A673 (cell line): ENCODE results near the gene EMC1. TPM values are rescaled to one million over a fixed set of nuclear protein-coding genes. Genes with fewer than 3 reads are reported as not detected.

Experiments used
- BruUV-seq: library from RNA; stranded (reverse); fragments of 400-500 nt; replicated peaks from 2 replicates; lab custom pipeline; 2021; lab: Mats Ljungman, UMichigan
- CTCF ChIA-PET: fragments of 300-600 bp; sonication (Branson Sonifier 250); formaldehyde crosslinking; loops from one replicate; lab custom pipeline; 2022; ENCODE audit warnings: antibody characterized with exemption; lab: Charles Lee
- POLR2A ChIA-PET: fragments of 300-600 bp; sonication (Branson Sonifier 250); formaldehyde crosslinking; loops from one replicate; lab custom pipeline; 2022; ENCODE audit warnings: antibody characterized with exemption; ENCODE audit not compliant: low non-redundant PET; lab: Charles Lee
- DNase-seq: peaks from one replicate; pipeline ENCODE4 v3.0.0-alpha.2; 2015; ENCODE audit warnings: low spot score
- H3K27ac ChIP-seq: fragments of 200-600 bp; sonication (generic); 2 replicates; pipeline ENCODE4 v1.5.1; 2016; ENCODE audit warnings: mixed run types, low read depth, mild to moderate bottlenecking, mixed read lengths, antibody characterized with exemption, low read length; ENCODE audit not compliant: poor library complexity, severe bottlenecking
- H3K27me3 ChIP-seq: fragments of 200-600 bp; sonication (generic); replicated peaks from 2 replicates; pipeline ENCODE4 v1.6.1; 2017; ENCODE audit warnings: mixed run types, low read depth, mild to moderate bottlenecking, mixed read lengths, antibody characterized with exemption, low read length; ENCODE audit not compliant: insufficient read depth, poor library complexity
- H3K36me3 ChIP-seq: fragments of 200-600 bp; sonication (generic); 2 replicates; pipeline ENCODE4 v1.6.1; 2016; ENCODE audit warnings: mixed run types, mild to moderate bottlenecking, mixed read lengths, antibody characterized with exemption, low read length; ENCODE audit not compliant: insufficient read depth, poor library complexity, severe bottlenecking
- H3K4me1 ChIP-seq: fragments of 200-600 bp; sonication (generic); 2 replicates; pipeline ENCODE4 v1.6.1; 2017; ENCODE audit warnings: mixed run types, mild to moderate bottlenecking, mixed read lengths, antibody characterized with exemption, low read length; ENCODE audit not compliant: insufficient read depth, poor library complexity, severe bottlenecking
- H3K4me3 ChIP-seq: fragments of 200-600 bp; sonication (generic); 2 replicates; pipeline ENCODE4 v1.5.1; 2016; ENCODE audit warnings: low read depth, mixed run types, mild to moderate bottlenecking, mixed read lengths, low read length; ENCODE audit not compliant: poor library complexity, severe bottlenecking
- H3K9me3 ChIP-seq: fragments of 200-600 bp; sonication (generic); 2 replicates; pipeline ENCODE4 v1.6.1; 2016; ENCODE audit warnings: mixed run types, low read depth, mild to moderate bottlenecking, mixed read lengths, antibody characterized with exemption, low read length; ENCODE audit not compliant: poor library complexity, severe bottlenecking
- EZH2 ChIP-seq: fragments of 200-600 bp; sonication (generic); IDR thresholded peaks from 2 replicates; pipeline ENCODE4 v1.6.1; 2017; ENCODE audit warnings: borderline replicate concordance, low read depth, mild to moderate bottlenecking, mixed read lengths, antibody characterized with exemption, low read length; ENCODE audit not compliant: poor library complexity, severe bottlenecking
- intact Hi-C: fragments of 100-400 bp; cut with micrococcal nuclease; formaldehyde crosslinking; loops from one replicate; pipeline ENCODE4 v1.10.0; 2022; ENCODE audit not compliant: unreplicated experiment
- total RNA-seq: library from RNA; stranded (reverse); gene quantifications from 2 replicates; pipeline ENCODE4 v1.2.3, GENCODE V29; 2021
- TF ChIP-seq, protein P1 (sequence below): fragments of 300-800, 200-600 bp; sonication (generic); conservative IDR thresholded peaks from 2 replicates; pipeline ENCODE4 v1.5.1; 2017; ENCODE audit warnings: low read depth, mild to moderate bottlenecking, antibody characterized with exemption, low read length, moderate library complexity, mixed read lengths

Gene EMC1
- total RNA-seq, 1 experiment from 2014 or later = 84.3 TPM

DNA sequence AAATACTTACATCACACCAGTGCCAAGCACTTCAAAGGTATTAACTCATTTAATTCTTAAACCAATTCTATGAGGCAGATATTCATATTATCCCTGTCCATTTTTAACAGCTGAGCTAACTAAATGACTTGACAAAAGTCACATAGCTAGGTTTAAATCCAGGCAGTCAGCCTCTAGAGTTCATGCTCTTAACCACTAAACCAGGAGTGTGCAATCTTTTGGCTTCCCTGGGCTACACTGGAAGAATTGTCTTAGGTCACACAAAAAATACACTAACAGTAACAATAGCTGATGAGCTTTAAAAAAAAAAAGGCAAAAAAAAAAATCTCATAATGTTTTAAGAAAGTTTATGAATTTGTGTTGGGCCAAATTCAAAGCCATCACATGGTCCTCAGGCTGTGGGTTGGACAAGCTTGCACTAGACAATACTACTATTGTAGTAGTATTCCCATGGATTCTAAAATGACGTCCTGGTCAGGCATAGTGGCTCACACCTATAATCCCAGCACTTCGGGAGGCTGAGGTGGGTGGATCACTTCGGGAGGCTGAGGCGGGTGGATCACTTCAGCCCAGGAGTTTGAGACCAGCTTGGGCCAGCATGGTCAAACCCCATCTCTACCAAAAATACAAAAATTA, 51.2 kb downstream of the EMC1 start:
- CTCF ChIA-PET = interaction anchor here (0.6 to 0.7 kb wide), 3 partner anchors 9 to 458 kb away, joined by 3 read pairs; no protein-coding TSS in a partner anchor
- no peak overlapping the region for H3K27ac ChIP-seq
- H3K4me1 ChIP-seq = peaks cover 8% of the 10 kb centered on the region
- DNase-seq = no peak
- no peaks in the 10 kb centered on the region for H3K9me3 ChIP-seq
- no TSS peak for BruUV-seq
- H3K4me3 ChIP-seq = no peak overlapping the region
- no peak for TF ChIP-seq EZH2
- TF ChIP-seq, protein P1, sequence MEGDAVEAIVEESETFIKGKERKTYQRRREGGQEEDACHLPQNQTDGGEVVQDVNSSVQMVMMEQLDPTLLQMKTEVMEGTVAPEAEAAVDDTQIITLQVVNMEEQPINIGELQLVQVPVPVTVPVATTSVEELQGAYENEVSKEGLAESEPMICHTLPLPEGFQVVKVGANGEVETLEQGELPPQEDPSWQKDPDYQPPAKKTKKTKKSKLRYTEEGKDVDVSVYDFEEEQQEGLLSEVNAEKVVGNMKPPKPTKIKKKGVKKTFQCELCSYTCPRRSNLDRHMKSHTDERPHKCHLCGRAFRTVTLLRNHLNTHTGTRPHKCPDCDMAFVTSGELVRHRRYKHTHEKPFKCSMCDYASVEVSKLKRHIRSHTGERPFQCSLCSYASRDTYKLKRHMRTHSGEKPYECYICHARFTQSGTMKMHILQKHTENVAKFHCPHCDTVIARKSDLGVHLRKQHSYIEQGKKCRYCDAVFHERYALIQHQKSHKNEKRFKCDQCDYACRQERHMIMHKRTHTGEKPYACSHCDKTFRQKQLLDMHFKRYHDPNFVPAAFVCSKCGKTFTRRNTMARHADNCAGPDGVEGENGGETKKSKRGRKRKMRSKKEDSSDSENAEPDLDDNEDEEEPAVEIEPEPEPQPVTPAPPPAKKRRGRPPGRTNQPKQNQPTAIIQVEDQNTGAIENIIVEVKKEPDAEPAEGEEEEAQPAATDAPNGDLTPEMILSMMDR = no peak
- POLR2A ChIA-PET = no interaction called here
- peaks cover 57% of the 10 kb centered on the region for H3K36me3 ChIP-seq
- H3K27me3 ChIP-seq = no peaks in the 10 kb centered on the region
- intact Hi-C loops = loop anchor here (5.0 kb wide), 1 partner anchor 452 kb away; no protein-coding TSS in a partner anchor

DNA sequence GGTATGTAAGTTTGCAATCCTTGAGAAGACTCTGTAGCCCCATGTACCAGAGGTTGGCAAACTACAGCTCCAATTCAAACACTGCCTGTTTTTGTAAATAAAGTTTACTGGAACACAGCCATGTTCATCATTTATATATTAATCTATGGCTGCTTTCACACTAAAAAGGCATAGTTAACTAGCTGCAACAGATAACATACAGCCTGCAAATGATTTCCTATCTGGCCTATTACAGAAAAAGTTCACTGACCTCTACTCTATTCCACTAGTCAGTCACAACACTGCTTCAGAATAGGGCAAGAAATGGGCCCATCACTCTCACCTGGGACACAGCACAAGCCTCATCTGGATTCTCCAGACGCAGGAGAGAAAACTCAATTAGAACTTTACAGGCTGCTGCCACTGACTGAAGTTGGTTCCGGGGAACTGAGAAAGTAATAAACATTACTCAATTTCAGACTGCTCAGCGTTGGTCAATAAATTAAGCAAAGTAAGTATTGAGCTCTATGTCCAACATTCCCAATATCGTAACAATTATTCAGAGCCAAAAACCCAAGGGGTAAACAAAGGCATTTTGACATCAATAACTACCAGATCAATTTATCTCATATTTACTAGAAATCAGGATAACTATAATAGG, 51.9 kb downstream of the EMC1 start:
- peaks cover 57% of the 10 kb centered on the region for H3K36me3 ChIP-seq
- intact Hi-C loops = loop anchor here (5.0 kb wide), 1 partner anchor 453 kb away; no protein-coding TSS in a partner anchor
- H3K4me1 ChIP-seq = peaks cover 1% of the 10 kb centered on the region
- H3K9me3 ChIP-seq = no peaks in the 10 kb centered on the region
- ChIA-PET POLR2A (no interaction called here), CTCF (interaction anchor here (0.6 to 0.7 kb wide), 3 partner anchors 9 to 459 kb away, joined by 3 read pairs; no protein-coding TSS in a partner anchor)
- H3K4me3 ChIP-seq = no peak overlapping the region
- H3K27ac ChIP-seq = no peak overlapping the region
- TF ChIP-seq, protein P1 = no peak
- TF ChIP-seq EZH2 = no peak
- DNase-seq = no peak
- H3K27me3 ChIP-seq = no peaks in the 10 kb centered on the region
- no TSS peak for BruUV-seq

- BruUV-seq = no TSS peak
- intact Hi-C loops = loop anchor here (5.0 kb wide), 1 partner anchor 453 kb away; no protein-coding TSS in a partner anchor
- DNase-seq = no peak
- CTCF ChIA-PET = no interaction called here
- no peaks in the 10 kb centered on the region for H3K27me3 ChIP-seq
- POLR2A ChIA-PET = no interaction called here
- H3K9me3 ChIP-seq = no peaks in the 10 kb centered on the region
- H3K36me3 ChIP-seq = peaks cover 63% of the 10 kb centered on the region
- no peaks in the 10 kb centered on the region for H3K4me1 ChIP-seq
- no peak overlapping the region for H3K27ac ChIP-seq
- no peak overlapping the region for H3K4me3 ChIP-seq
- TF ChIP-seq, protein P1 = no peak
- TF ChIP-seq EZH2 = no peak
Observed at GRCh38 chr1:19198820-19199219, 52.5 kb downstream of the EMC1 start.
